Duodenal mucosa (tissue), 2 donors: ENCODE measurements around the gene HSD17B8.
A peak's percentile ranks its signal among the peaks of the same experiment; 100 is the strongest.

Source experiments
- H3K27ac ChIP-seq: one replicate; pipeline ENCODE4 v1.7.0; 2013; ENCODE audit warnings: low read depth, low read length
- H3K27me3 ChIP-seq, 2 donors: one replicate each; pipeline ENCODE4 v1.7.0; 2013; ENCODE audit warnings: low read length in 2 of 2, control low read depth in 1 of 2; ENCODE audit not compliant: insufficient read depth in 2 of 2, control insufficient read depth in 1 of 2
- H3K36me3 ChIP-seq, 2 donors: one replicate each; pipeline ENCODE4 v1.7.0; 2013; ENCODE audit warnings: low read length in 2 of 2, control low read depth in 1 of 2; ENCODE audit not compliant: insufficient read depth in 2 of 2, control insufficient read depth in 1 of 2
- H3K4me1 ChIP-seq, 2 donors: one replicate each; pipeline ENCODE4 v1.7.0; 2013; ENCODE audit warnings: low read length in 2 of 2, control low read depth in 1 of 2; ENCODE audit not compliant: insufficient read depth in 2 of 2, control insufficient read depth in 1 of 2
- H3K4me3 ChIP-seq, 2 donors: one replicate each; pipeline ENCODE4 v1.7.0; 2013; ENCODE audit warnings: low read length in 2 of 2, low read depth in 1 of 2
- H3K9ac ChIP-seq, 2 donors: one replicate each; pipeline ENCODE4 v1.7.0; 2013; ENCODE audit warnings: low read length in 2 of 2, low read depth in 1 of 2
- H3K9me3 ChIP-seq, 2 donors: one replicate each; pipeline ENCODE4 v1.7.0; 2013; ENCODE audit warnings: low read length in 2 of 2, control low read depth in 1 of 2; ENCODE audit not compliant: control insufficient read depth in 1 of 2

HSD17B8 gene

GRCh38 chr6:33204415-33205190, at the start of gene HSD17B8:
TSS of gene HSD17B8 (plus strand) at chr6:33204655. CDS start at chr6:33204669, 14 bp downstream.
- Histone ChIP-seq H3K4me1 (peaks cover 45 to 48% of the 10 kb centered on the region in 2 donors), H3K9me3 (no peaks in the 10 kb centered on the region), H3K9ac (peak within 1 kb of the TSS; percentile 63 to 76), H3K27ac (peak within 1 kb of the TSS; percentile 30), H3K27me3 (no peaks in the 10 kb centered on the region), H3K36me3 (peaks cover 19 to 25% of the 10 kb centered on the region in 2 donors), H3K4me3 (peak within 1 kb of the TSS; percentile 88 to 90)

- Histone ChIP-seq H3K9ac (no peak overlapping the region), H3K27ac (no peak overlapping the region), H3K4me1 (peaks cover 0 to 8% of the 10 kb centered on the region in 2 donors), H3K36me3 (no peaks in the 10 kb centered on the region), H3K4me3 (no peak overlapping the region), H3K9me3 (peaks cover 1 to 3% of the 10 kb centered on the region in 2 donors), H3K27me3 (peaks cover 0 to 2% of the 10 kb centered on the region in 2 donors)
These were observed 47.9 kb upstream of the HSD17B8 start for GRCh38 chr6:33156561-33156960.

- Histone ChIP-seq H3K9me3 (no peaks in the 10 kb centered on the region), H3K4me3 (no peak overlapping the region), H3K36me3 (no peaks in the 10 kb centered on the region), H3K27ac (no peak overlapping the region), H3K4me1 (peaks cover 3 to 12% of the 10 kb centered on the region in 2 donors), H3K27me3 (peaks cover 0 to 2% of the 10 kb centered on the region in 2 donors), H3K9ac (no peak overlapping the region)
These were observed 47.5 kb upstream of the HSD17B8 start for GRCh38 chr6:33156964-33157363.

GRCh38 chr6:33160096-33160495, 44.4 kb upstream of the HSD17B8 start:
- H3K9ac ChIP-seq: no peak overlapping the region
- H3K27ac ChIP-seq: no peak overlapping the region
- no peaks in the 10 kb centered on the region for H3K9me3 ChIP-seq
- no peak overlapping the region for H3K4me3 ChIP-seq
- H3K4me1 ChIP-seq: peaks cover 7 to 16% of the 10 kb centered on the region in 2 donors
- H3K36me3 ChIP-seq: no peaks in the 10 kb centered on the region
- H3K27me3 ChIP-seq: no peaks in the 10 kb centered on the region

- H3K27ac ChIP-seq: no peak overlapping the region
- H3K9ac ChIP-seq: no peak overlapping the region
These were observed 43.6 kb upstream of the HSD17B8 start for GRCh38 chr6:33160728-33161344.

GRCh38 chr6:33161354-33162331, 42.8 kb upstream of the HSD17B8 start:
- H3K27me3 ChIP-seq: no peaks in the 10 kb centered on the region
- H3K4me3 ChIP-seq: peak overlapping the region; percentile 55 to 66
- H3K4me1 ChIP-seq: peaks cover 7 to 16% of the 10 kb centered on the region in 2 donors
- H3K9me3 ChIP-seq: no peaks in the 10 kb centered on the region
- peak overlapping the region; percentile 3 to 34 for H3K9ac ChIP-seq
- H3K36me3 ChIP-seq: no peaks in the 10 kb centered on the region
- H3K27ac ChIP-seq: no peak overlapping the region

More at GRCh38 chr6:33160728-33161344, 43.6 kb upstream of the HSD17B8 start:
- H3K27me3 ChIP-seq: no peaks in the 10 kb centered on the region
- H3K4me1 ChIP-seq: peaks cover 7 to 16% of the 10 kb centered on the region in 2 donors
- H3K9me3 ChIP-seq: no peaks in the 10 kb centered on the region
- H3K4me3 ChIP-seq: peak overlapping the region in 1 of 2 donors; percentile 0
- H3K36me3 ChIP-seq: no peaks in the 10 kb centered on the region

GRCh38 chr6:33163540-33163939, 40.9 kb upstream of the HSD17B8 start:
- Histone ChIP-seq H3K36me3 (no peaks in the 10 kb centered on the region), H3K9ac (no peak overlapping the region), H3K27me3 (no peaks in the 10 kb centered on the region), H3K4me1 (peaks cover 7 to 16% of the 10 kb centered on the region in 2 donors), H3K4me3 (no peak overlapping the region), H3K27ac (no peak overlapping the region), H3K9me3 (no peaks in the 10 kb centered on the region)

- no peak overlapping the region for H3K4me3 ChIP-seq
- no peak overlapping the region for H3K27ac ChIP-seq
- H3K27me3 ChIP-seq: no peaks in the 10 kb centered on the region
These were observed 40.3 kb upstream of the HSD17B8 start for GRCh38 chr6:33164176-33164575.

GRCh38 chr6:33164665-33165373, 39.6 kb upstream of the HSD17B8 start:
- Histone ChIP-seq H3K36me3 (no peaks in the 10 kb centered on the region), H3K27ac (no peak overlapping the region), H3K9me3 (no peaks in the 10 kb centered on the region), H3K4me1 (peaks cover 7 to 16% of the 10 kb centered on the region in 2 donors), H3K4me3 (no peak overlapping the region), H3K27me3 (no peaks in the 10 kb centered on the region), H3K9ac (no peak overlapping the region)

More at GRCh38 chr6:33164176-33164575, 40.3 kb upstream of the HSD17B8 start:
- H3K4me1 ChIP-seq: peaks cover 7 to 16% of the 10 kb centered on the region in 2 donors
- no peaks in the 10 kb centered on the region for H3K9me3 ChIP-seq
- no peaks in the 10 kb centered on the region for H3K36me3 ChIP-seq
- no peak overlapping the region for H3K9ac ChIP-seq
